Right atrium auricular region (tissue), 2 donors: ENCODE measurements around the gene AMBRA1. TPM values are rescaled to one million over a fixed set of nuclear protein-coding genes. Genes with fewer than 3 reads are reported as not detected.

Source experiments
- DNase-seq: peaks from one replicate; pipeline ENCODE4 v3.0.0-alpha.2; 2019; ENCODE audit warnings: low spot score
- H3K27ac ChIP-seq, 2 donors: fragments of 200-600 bp; sonication (generic); 1 replicate in 1 of 2; 2 replicates in 1 of 2; pipeline ENCODE4 v1.5.1; 2016 to 2019
- H3K27me3 ChIP-seq, 2 donors: fragments of 200-600 bp; sonication (generic); one replicate each; pipeline versions ENCODE4 v1.5.1 to v1.6.0; 2017 to 2019
- H3K36me3 ChIP-seq: fragments of 200-600 bp; sonication (generic); one replicate; pipeline ENCODE4 v1.5.1; 2016
- H3K4me1 ChIP-seq, 2 donors: fragments of 200-600 bp; sonication (generic); one replicate each; pipeline versions ENCODE4 v1.5.1 to v1.6.0; 2017 to 2019
- H3K4me3 ChIP-seq, 2 donors: fragments of 200-600 bp; sonication (generic); 1 replicate in 1 of 2; 2 replicates in 1 of 2; pipeline ENCODE4 v1.5.1; 2017 to 2019; ENCODE audit warnings: mild to moderate bottlenecking in 1 of 2, moderate library complexity in 1 of 2
- H3K9me3 ChIP-seq, 2 donors: fragments of 200-600 bp; sonication (generic); one replicate each; pipeline ENCODE4 v1.5.1; 2019
- total RNA-seq, 2 donors: library from RNA; depleted of rRNA; stranded (reverse); fragments of >200 nt; gene quantifications; one replicate each; pipeline ENCODE4 v1.1.0, GENCODE V29; 2016
- TF ChIP-seq, protein P1 (sequence below), 2 donors: fragments of 200-600 bp; sonication (generic); IDR thresholded peaks; one replicate each; pipeline ENCODE4 v1.5.1; 2019; ENCODE audit warnings: antibody characterized with exemption in 2 of 2

The AMBRA1 gene
- total RNA-seq, 2 donors from 2014 or later: 16.8 to 22.0 TPM

DNA sequence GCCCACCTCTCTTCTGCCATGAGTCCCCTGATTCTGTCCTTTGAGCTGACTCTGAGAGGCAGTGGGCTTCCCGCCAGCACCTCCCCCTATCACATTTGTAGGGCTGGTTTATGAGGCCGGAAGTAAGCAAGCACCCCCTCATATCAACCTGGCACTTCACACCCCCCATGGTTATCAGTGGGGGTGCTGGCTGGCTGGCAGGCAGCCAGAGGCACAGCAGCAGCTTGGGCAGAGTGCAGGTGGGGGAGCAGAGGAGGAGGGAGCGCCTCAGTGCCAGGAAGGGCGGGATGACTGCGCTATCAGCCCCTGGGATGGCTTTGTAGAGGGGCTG, 179.4 kb downstream of the AMBRA1 start:
- H3K27me3 ChIP-seq: no peaks in the 10 kb centered on the region
- H3K4me1 ChIP-seq: no peaks in the 10 kb centered on the region
- H3K4me3 ChIP-seq: no peak overlapping the region
- peaks cover 26% of the 10 kb centered on the region for H3K36me3 ChIP-seq
- TF ChIP-seq, protein P1, sequence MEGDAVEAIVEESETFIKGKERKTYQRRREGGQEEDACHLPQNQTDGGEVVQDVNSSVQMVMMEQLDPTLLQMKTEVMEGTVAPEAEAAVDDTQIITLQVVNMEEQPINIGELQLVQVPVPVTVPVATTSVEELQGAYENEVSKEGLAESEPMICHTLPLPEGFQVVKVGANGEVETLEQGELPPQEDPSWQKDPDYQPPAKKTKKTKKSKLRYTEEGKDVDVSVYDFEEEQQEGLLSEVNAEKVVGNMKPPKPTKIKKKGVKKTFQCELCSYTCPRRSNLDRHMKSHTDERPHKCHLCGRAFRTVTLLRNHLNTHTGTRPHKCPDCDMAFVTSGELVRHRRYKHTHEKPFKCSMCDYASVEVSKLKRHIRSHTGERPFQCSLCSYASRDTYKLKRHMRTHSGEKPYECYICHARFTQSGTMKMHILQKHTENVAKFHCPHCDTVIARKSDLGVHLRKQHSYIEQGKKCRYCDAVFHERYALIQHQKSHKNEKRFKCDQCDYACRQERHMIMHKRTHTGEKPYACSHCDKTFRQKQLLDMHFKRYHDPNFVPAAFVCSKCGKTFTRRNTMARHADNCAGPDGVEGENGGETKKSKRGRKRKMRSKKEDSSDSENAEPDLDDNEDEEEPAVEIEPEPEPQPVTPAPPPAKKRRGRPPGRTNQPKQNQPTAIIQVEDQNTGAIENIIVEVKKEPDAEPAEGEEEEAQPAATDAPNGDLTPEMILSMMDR (IDR thresholded peaks at IDR 0.05): no peak
- no peak overlapping the region for H3K27ac ChIP-seq
- DNase-seq: no peak
- no peaks in the 10 kb centered on the region for H3K9me3 ChIP-seq

DNA sequence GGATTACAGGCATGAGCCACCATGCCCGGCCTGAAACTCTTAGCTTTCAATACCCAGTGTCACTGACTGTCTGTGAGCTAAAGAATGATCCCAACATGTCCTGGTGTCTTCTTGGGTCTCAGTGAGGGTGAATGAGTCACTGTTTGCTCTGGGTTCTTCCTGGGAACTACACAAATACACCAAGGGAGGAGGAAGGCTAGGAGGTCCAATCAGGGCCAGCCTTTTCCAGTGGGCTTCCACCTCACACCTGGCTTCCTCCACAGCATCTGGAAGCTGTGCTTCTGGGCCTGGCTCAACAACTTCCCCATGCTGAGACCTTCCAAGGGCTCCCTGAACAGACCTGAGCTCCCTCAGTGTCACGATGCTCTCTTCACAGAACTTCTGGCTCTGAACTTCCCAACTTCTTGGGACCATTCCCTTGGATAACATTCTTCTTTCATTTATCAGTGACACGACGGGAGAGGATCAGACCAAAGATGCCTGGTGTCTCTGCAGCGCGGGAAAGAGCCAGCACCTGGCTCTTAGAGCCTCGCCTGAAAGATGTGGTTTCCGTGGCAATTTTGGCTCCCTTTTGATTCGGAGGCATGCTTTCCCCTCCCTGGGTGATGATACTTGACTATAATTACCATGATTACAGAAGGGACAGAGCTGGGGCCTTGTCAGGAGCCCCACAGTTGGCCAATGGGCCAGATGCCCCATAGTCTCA, 179.9 kb downstream of the AMBRA1 start:
- H3K4me3 ChIP-seq: no peak overlapping the region
- no peaks in the 10 kb centered on the region for H3K27me3 ChIP-seq
- H3K36me3 ChIP-seq: peaks cover 28% of the 10 kb centered on the region
- TF ChIP-seq, protein P1 (IDR thresholded peaks at IDR 0.05): no peak
- H3K27ac ChIP-seq: no peak overlapping the region
- H3K4me1 ChIP-seq: no peaks in the 10 kb centered on the region
- no peak for DNase-seq
- no peaks in the 10 kb centered on the region for H3K9me3 ChIP-seq

DNA sequence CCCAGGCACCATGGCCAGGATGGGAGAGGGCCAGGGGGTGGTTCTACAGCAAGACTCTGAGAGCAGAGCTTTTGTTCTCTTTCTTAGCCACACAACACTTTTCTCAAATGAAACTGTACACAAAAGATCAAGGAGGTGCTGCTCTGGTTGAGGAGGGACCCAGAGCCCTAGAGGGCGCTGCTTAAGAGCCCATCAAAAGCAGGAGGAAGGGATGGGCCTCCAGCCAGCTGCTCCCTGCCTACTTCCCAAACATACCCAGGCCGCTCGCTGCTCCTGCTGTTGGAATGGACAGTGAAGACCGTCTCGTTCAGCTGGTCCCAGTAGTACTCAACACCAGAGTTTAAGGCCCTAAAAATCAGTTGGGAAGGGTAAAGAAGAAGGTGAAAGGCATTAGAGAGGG, 183.8 kb downstream of the AMBRA1 start:
- peaks cover 47% of the 10 kb centered on the region for H3K36me3 ChIP-seq
- H3K4me3 ChIP-seq: no peak overlapping the region
- H3K27me3 ChIP-seq: no peaks in the 10 kb centered on the region
- TF ChIP-seq, protein P1 (IDR thresholded peaks at IDR 0.05): no peak
- no peak overlapping the region for H3K27ac ChIP-seq
- no peaks in the 10 kb centered on the region for H3K4me1 ChIP-seq
- no peak for DNase-seq
- H3K9me3 ChIP-seq: no peaks in the 10 kb centered on the region

DNA sequence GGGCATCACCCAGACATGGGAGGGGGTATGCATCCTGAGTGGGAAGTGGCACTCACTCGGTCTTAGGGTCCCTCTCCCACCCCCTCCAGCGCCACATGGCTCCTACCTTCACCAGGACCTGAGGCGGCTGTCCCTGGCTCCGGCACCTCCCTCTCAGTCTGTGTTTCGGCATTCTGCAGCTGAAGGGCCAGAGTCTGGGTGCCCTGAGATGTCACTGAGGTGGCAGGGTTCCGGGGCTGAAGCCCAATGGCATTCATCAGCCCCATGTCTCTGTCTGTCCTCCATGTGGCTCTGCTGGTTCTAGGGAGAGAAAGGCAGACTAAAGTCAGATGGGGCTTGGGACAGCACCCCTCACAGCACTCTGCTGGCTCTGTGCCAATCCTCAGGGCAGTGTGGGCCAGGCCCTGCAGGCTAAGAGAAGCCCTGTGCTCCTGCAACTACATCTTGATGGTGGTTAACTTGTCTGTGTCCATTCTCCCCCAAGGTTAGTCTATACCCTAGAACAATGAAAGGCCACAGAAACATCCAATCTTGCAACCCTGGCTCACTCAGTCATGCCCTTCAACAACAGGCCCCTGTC, 185.3 kb downstream of the AMBRA1 start:
- H3K4me1 ChIP-seq: peaks cover 0 to 9% of the 10 kb centered on the region in 2 donors
- no peak for DNase-seq
- H3K9me3 ChIP-seq: no peaks in the 10 kb centered on the region
- peaks cover 39% of the 10 kb centered on the region for H3K36me3 ChIP-seq
- TF ChIP-seq, protein P1 (IDR thresholded peaks at IDR 0.05): no peak
- H3K4me3 ChIP-seq: no peak overlapping the region
- no peak overlapping the region for H3K27ac ChIP-seq
- H3K27me3 ChIP-seq: no peaks in the 10 kb centered on the region

DNA sequence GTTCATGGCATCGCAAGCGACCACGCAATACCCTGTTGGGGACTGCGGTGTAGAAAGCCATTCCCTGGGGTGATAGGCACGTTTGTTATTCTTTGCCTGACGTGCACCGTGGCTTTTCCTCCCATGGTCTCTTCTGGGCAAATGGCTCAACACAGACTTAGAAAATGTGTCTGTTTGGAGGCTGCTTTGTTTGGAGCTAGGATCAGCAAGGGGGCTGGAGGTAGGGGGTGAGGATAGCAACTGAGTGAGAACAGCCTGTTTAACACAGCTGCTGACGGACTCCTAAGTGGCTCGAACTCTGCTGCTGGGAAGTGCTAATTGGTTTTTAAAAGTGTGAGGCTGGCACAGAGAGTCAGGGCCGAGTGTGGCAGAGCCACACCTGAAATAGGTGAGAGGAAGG, 186.2 kb downstream of the AMBRA1 start:
- peaks cover 0 to 17% of the 10 kb centered on the region in 2 donors for H3K4me1 ChIP-seq
- no peaks in the 10 kb centered on the region for H3K9me3 ChIP-seq
- no peak for DNase-seq
- H3K4me3 ChIP-seq: no peak overlapping the region
- peaks cover 43% of the 10 kb centered on the region for H3K36me3 ChIP-seq
- TF ChIP-seq, protein P1 (IDR thresholded peaks at IDR 0.05): no peak
- no peak overlapping the region for H3K27ac ChIP-seq
- H3K27me3 ChIP-seq: no peaks in the 10 kb centered on the region
